ENCODE measurements around the gene CHTF18.
"Not testable (repeated sequence)": the region's sequence is repeated elsewhere in the genome, so short reads cannot be mapped to it uniquely, and the experiment has no call there.

Gene CHTF18

DNA sequence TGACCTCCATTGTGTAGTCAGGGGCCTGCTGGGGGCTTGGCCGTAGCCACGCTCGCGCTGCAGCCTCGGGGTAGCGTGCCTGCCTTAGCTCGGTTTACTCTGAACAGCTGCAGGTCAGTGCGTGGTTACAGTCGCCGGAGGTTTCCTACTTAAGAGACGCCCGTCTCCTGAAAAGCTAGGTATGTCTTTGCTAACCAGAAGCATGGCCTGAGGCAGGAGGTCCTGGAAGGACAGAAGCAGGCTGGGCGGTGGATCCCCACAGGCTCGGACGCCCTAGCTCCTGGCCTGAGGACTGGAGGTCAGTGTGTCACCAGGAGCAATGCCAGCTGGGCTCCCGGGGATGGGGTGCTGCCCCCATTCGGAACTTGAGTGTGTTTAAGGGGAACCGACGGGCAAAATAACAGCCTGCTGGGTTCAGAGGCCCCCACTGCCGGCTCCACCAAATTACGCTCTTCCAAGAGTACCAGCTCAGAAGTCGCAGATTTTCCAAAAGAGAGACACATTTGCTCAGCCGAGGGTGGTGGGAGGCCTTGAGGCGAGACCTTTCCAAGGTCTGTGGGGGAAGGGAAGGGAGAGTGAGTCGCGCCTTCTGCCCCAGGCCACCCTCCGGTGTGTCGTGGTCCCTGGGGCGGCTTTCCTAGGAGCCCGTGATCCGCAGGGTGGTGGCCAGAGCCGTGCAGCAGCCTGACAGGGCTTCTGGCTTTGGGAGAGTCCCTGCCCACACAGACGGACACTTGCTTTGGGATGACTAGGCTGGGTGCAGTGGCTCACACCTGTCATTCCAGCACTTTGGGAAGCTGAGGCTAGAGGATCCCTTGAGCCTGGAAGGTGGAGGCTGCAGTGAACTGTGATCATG is 16.0 kb downstream of the CHTF18 start:
- DNase-seq (ENCODE audit: low read depth, low spot score), result peak; percentile 77

- DNase-seq (ENCODE audit: low read depth, low spot score), result no peak
Observed at GRCh38 chr16:805474-805873, 17.1 kb downstream of the CHTF18 start.

DNA sequence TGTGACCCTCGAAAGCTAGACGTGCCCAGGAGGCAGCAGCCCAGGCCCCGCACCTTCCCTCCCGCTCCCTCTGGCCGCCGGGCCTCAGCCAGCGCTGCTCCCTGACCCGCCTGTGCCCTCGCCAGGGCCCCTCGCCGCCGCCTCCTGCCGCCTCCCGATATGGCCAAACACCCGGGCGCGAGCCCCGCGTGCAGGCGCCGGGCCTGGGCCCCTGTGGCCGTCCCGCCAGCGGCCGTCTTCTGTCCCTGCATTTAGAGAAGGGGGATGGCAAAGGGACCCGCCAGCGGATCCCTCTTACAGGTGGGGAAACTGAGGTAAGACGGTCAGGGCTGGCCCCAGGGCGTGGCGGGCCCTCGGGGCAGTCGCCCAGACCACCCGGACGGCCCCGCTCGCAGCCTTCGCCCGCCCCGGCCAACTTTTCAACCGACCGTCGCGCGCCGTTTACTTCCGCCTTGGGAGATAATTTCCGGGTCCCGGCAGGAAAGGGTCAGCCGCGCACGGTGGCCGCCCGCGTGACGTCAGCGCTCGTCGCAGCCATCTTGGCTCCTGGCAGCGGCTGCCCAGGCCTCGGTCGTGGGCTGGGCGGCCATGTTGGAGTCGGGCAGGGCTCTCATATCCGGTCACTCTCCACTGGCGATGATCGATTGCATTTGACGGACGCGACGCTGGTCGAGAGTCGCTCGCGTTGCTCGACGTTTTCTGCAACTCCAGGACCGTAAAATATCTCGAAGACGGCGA is 19.1 kb downstream of the CHTF18 start:
- peak; percentile 97 for DNase-seq (ENCODE audit: low read depth, low spot score)

- no peak for DNase-seq (ENCODE audit: low read depth, low spot score)
Observed at GRCh38 chr16:808085-808386, 19.6 kb downstream of the CHTF18 start.

GRCh38 chr16:813204-813915 is 24.9 kb downstream of the CHTF18 start:
- DNase-seq (ENCODE audit: low read depth, low spot score), result peak; percentile 74

GRCh38 chr16:813916-814412 is 25.5 kb downstream of the CHTF18 start:
- no peak for DNase-seq (ENCODE audit: low read depth, low spot score)

GRCh38 chr16:814974-815373 is 26.6 kb downstream of the CHTF18 start:
- no peak for DNase-seq (ENCODE audit: low read depth, low spot score)

- no peak for DNase-seq (ENCODE audit: low read depth, low spot score)
Observed at GRCh38 chr16:815861-816260, 27.4 kb downstream of the CHTF18 start.

DNA sequence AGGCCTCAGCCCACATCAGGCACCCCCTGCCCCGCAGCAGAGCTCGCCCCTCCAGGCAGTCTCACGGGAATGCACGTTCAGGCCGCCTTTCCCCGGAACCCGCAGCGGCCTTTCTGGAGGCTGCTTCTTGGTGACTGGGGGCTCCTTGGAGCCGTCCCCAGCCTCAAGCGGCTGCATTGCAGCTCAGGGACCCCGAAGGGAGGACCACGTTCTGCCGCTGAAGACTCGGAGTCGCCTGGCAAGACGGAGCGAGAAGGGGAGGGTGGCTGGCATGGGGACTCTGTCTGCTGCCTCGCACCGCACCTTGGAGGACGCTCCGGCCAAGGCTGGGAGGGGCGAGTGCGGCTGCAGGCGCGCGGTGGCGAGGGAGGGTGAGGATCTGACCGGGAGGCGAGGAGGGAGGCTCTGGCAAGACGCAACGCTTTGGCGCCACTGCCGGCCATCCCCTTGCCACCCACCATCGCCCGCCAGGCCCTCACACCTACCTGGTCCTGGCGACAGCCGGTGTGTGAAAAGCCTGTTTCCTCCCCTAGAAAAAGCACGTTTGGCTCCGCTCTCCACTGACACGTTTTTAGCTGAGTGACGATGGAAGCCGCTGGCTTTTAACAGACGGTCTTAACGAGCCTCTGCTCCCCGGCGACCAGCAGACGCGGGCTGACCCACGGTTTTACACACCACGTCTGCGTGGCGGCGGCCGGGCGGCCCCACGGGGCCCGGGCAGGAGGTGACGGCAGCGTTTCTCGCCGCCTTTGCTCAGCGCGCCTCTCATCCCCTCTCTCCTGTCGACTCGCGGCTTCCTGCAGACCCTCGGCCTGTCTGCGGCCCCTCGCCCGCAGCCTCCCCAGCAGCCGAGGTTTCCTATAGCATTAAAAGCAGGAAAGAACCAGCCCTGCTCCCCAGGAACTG is 28.8 kb downstream of the CHTF18 start:
- peak; percentile 47 for DNase-seq (ENCODE audit: low read depth, low spot score)

DNA sequence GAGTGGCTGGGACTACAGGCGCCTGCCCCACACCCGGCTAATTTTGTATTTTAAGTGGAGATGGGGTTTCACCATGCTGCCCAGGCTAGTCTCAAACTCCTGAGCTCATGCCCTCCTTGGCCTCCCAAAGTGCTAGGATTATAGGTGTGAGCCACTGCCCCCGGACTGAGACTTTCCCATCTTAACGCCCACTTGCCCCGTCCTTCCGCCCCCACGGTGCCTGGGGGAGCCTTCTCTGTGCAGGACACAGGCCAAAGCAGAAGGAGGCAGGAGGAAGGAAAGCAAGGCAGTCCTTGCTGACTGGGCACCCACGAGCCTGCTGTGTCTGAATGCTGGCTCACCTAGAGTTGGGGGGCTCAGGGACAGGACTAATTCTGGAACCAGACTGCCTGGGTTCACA is 29.7 kb downstream of the CHTF18 start:
- no peak for DNase-seq (ENCODE audit: low read depth, low spot score)

DNA sequence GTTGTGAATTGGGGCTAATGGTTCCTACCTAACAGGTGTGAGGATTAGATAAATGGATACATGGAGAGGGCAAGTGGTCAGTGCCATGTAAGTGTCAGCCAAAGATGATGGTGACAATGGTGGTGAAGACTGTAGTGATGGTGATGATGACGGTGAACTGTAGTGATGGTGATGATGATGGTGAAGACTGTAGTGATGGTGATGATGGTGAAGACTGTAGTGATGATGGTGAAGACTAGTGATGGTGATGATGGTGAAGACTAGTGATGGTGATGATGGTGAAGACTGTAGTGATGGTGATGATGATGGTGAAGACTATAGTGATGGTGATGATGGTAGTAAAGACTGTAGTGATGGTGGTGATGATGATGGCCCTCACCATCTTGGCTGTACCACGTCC is 30.2 kb downstream of the CHTF18 start:
- DNase-seq (ENCODE audit: low read depth, low spot score), result no peak

- DNase-seq (ENCODE audit: low read depth, low spot score), result no peak
Observed at GRCh38 chr16:819336-820043, 31.1 kb downstream of the CHTF18 start.

GRCh38 chr16:820044-820408 is 31.6 kb downstream of the CHTF18 start:
- DNase-seq (ENCODE audit: low read depth, low spot score), result not testable (repeated sequence)

- peak; percentile 66 for DNase-seq (ENCODE audit: low read depth, low spot score)
Observed at GRCh38 chr16:820748-821147, 32.3 kb downstream of the CHTF18 start.

DNA sequence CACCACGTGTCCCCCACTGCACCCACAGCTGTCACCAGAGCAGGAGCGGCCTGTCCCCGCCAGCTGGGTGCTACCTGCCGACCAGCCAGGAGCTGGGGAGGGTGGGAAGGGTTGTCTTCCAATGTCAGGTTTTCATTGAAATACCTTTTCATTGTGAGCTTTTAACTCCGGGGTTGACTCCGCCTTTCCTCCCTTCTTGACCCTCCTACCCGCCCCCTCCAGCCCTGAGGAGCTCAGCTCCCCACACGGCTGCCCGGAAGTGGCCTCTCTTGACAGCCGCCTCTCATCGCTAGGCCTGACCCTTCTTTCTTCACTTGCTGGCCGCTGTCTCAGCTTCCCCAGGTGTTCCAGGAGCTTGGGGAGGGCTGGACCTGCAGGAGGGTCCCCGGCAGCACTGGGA is 33.3 kb downstream of the CHTF18 start:
- DNase-seq (ENCODE audit: low read depth, low spot score), result no peak

GRCh38 chr16:822174-822908 is 33.9 kb downstream of the CHTF18 start:
- no peak for DNase-seq (ENCODE audit: low read depth, low spot score)

- DNase-seq (ENCODE audit: low read depth, low spot score), result no peak
Observed at GRCh38 chr16:822909-823297, 34.5 kb downstream of the CHTF18 start.

DNA sequence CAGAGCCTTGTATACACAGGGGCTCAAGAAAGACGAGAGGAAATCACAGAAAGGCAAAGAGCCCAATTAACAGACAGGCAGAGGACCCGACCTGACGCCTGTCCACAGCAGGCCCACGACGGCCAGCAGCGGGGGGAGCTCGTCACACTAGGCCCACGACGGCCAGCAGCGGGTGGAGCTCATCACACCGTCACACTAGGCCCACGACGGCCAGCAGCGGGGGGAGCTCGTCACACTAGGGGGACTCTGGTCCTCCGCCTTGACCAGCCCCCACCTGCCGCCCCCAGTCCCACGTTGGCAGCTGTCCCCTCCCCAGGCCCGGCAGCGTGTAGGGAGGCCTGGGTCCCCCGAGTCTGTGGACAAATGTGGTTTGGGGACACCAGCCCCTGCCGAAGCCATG is 35.8 kb downstream of the CHTF18 start:
- DNase-seq (ENCODE audit: low read depth, low spot score), result no peak

GRCh38 chr16:824601-825000 is 36.2 kb downstream of the CHTF18 start:
- no peak for DNase-seq (ENCODE audit: low read depth, low spot score)

All from ELF-1 (cell line).